Activated CD8-positive, alpha-beta T cell treated with anti-CD3 and anti-CD28 coated beads, Interleukin-2, amount 10 ng/mL, durations not matched to agents 7 days and 5 days (primary cell): Measurements from ENCODE around the gene TNFSF15. TPM values are rescaled to one million over a fixed set of nuclear protein-coding genes. Genes with fewer than 3 reads are reported as not detected.

Experiments
- ATAC-seq: fragments of 150-1000 bp; cut with Tn5 transposase; one replicate; pipeline ENCODE4 v1.10.0; 2021; ENCODE audit warnings: moderate library complexity
- CTCF ChIA-PET: fragments of 350-600 bp; sonication (Branson Sonifier 250); formaldehyde crosslinking; loops from one replicate; lab custom pipeline; 2021; ENCODE audit warnings: antibody characterized with exemption; lab: Charles Lee
- POLR2A ChIA-PET: fragments of 350-600 bp; sonication (Branson Sonifier 250); formaldehyde crosslinking; loops from one replicate; lab custom pipeline; 2021; ENCODE audit warnings: antibody characterized with exemption; lab: Charles Lee
- DNase-seq: peaks from one replicate; pipeline ENCODE4 v3.0.0-alpha.2; 2020
- H3K27ac Mint-ChIP-seq: one replicate; pipeline ENCODE4 v1.8.0; 2021; ENCODE audit warnings: mild to moderate bottlenecking, mixed read lengths
- H3K27me3 Mint-ChIP-seq: one replicate; pipeline ENCODE4 v1.8.0; 2021; ENCODE audit warnings: low read depth, mixed read lengths
- H3K36me3 Mint-ChIP-seq: one replicate; pipeline ENCODE4 v1.8.0; 2021; ENCODE audit warnings: low read depth, mixed read lengths
- H3K4me1 Mint-ChIP-seq: one replicate; pipeline ENCODE4 v1.8.0; 2021; ENCODE audit warnings: low read depth, mixed read lengths
- H3K4me3 Mint-ChIP-seq: one replicate; pipeline ENCODE4 v1.8.0; 2021; ENCODE audit warnings: mild to moderate bottlenecking, mixed read lengths
- H3K9me3 Mint-ChIP-seq: one replicate; pipeline ENCODE4 v1.8.0; 2022; ENCODE audit warnings: mixed read lengths; ENCODE audit not compliant: insufficient read depth
- total RNA-seq, 2 experiments: library from RNA; stranded (reverse); gene quantifications; one replicate each; pipeline ENCODE4 v1.2.3, GENCODE V29; 2021

Gene TNFSF15
- 1 to 10 TPM; 1.1 TPM for total RNA-seq

DNA sequence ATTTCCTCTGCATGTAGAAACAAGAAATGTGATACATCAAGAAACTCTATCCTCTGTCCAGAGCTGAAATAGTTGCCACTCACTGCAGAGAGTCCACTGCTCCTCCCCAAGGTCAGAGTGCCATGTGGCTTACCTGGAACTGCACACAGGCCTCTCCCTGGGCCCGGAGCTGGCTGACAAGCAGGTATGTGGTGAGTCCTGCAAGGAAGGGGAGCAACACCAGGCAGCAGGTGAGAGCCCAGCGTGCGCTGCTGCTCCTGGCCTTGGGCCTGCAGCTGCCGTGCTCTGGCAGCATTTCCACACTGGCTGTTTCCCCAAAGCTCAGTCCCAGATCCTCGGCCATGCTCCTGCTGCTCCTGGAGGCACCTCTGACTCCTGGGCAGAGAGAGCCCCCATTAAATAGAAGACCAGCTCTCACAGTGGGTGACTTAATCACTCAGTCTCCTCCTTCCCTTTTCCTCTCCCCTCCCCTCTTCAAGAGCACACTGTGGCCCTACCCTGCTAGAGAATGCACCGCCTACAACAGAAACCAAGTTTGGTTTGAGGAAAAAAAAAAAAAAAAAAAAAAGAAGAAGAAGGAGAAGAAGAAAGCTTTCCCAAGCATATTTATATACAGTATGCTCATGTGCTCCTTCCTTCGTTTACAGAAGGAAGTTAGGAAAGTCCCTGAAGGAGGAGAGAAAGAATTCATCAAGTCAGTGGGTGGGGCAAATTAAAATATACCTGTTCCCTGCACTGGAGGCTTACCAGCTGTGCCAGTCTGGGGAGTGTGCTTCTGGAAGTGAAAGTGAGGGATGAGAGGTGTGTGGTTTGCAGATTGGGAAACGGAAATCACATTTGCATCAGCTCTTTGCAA lies at the start of gene TNFSF15:
TNFSF15 (minus strand) TSS at position 370 of the 856 bp plus-strand sequence; CDS start at position 343, 27 bp downstream.
- DNase-seq = peak; percentile 40
- Mint-ChIP-seq H3K27me3 (no peaks in the 10 kb centered on the region), H3K9me3 (no peaks in the 10 kb centered on the region), H3K36me3 (no peaks in the 10 kb centered on the region), H3K4me3 (peak within 1 kb of the TSS; percentile 66), H3K27ac (peak within 1 kb of the TSS; percentile 78), H3K4me1 (peaks cover 31% of the 10 kb centered on the region)
- ChIA-PET CTCF (interaction anchor here (0.7 kb wide), 1 partner anchor 209 kb away, joined by 3 read pairs; no protein-coding TSS in a partner anchor), POLR2A (interaction anchor here (0.9 kb wide), 1 partner anchor 94 kb away, joined by 3 read pairs; no protein-coding TSS in a partner anchor)
- peak; percentile 76 for ATAC-seq

DNA sequence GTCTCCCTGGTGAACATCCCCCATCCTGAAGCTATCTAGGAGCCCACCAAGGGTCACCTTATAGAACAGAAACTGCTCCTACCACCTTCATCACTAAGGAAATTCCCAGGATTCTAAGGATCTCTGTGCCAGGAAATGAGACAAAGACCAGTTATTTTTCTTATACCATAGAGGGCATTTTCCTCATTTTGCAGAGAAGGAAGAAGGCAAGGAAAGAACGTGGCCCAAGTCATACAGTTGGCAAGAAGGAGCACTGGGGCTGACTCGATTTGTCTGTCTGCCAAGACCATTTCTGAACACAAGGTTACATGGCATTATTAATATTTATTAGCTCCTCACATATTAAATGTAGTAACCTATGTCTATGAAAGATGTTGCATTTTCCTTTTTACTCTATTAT lies 49.6 kb upstream of the TNFSF15 start:
- H3K9me3 Mint-ChIP-seq = peaks cover 3% of the 10 kb centered on the region
- ChIA-PET POLR2A (no interaction called here), CTCF (interaction anchor here (0.6 to 1.1 kb wide), 2 partner anchors 104 to 926 kb away, joined by 3 read pairs; no protein-coding TSS in a partner anchor)
- peaks cover 7% of the 10 kb centered on the region for H3K27me3 Mint-ChIP-seq
- H3K27ac Mint-ChIP-seq = no peak overlapping the region
- peaks cover 7% of the 10 kb centered on the region for H3K4me1 Mint-ChIP-seq
- DNase-seq (no peak), ATAC-seq (no peak)
- no peaks in the 10 kb centered on the region for H3K36me3 Mint-ChIP-seq
- no peak overlapping the region for H3K4me3 Mint-ChIP-seq

DNA sequence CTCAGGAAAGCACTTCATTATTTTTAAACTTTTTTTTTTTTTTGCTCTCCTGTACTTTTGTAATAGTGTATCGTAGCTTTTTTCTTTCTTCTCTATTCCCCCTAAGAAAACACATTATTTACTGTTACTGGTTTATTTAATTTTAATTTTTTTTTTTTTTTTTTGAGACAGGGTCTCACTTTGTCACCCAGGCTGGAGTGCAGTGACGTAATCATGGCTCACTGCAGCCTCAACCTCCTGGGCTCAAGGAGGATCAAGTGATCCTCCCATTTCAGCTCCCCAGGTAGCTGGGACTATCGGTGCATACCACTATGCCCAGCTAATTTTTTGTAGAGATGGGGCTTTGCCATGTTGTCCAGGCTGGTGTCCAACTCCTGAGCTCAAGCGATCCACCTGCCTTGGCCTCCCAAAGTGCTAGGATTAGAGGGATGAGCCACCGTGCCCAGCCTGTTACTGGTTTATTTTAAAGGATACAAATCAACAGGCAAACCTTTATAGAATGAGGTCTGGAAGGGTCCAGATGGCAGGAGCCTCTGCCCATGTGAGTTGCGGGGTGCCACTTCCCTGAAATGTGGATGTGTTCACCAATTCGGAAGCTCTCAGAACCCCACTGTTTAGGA lies 49.0 kb upstream of the TNFSF15 start:
- no peak for ATAC-seq
- POLR2A ChIA-PET = no interaction called here
- Mint-ChIP-seq H3K27me3 (peaks cover 7% of the 10 kb centered on the region), H3K4me1 (peaks cover 7% of the 10 kb centered on the region), H3K36me3 (no peaks in the 10 kb centered on the region), H3K4me3 (no peak overlapping the region), H3K9me3 (peaks cover 3% of the 10 kb centered on the region), H3K27ac (no peak overlapping the region)
- CTCF ChIA-PET = interaction anchor here (1.1 to 1.6 kb wide), 2 partner anchors 40 to 104 kb away, joined by 3 read pairs; no protein-coding TSS in a partner anchor
- DNase-seq = no peak

DNA sequence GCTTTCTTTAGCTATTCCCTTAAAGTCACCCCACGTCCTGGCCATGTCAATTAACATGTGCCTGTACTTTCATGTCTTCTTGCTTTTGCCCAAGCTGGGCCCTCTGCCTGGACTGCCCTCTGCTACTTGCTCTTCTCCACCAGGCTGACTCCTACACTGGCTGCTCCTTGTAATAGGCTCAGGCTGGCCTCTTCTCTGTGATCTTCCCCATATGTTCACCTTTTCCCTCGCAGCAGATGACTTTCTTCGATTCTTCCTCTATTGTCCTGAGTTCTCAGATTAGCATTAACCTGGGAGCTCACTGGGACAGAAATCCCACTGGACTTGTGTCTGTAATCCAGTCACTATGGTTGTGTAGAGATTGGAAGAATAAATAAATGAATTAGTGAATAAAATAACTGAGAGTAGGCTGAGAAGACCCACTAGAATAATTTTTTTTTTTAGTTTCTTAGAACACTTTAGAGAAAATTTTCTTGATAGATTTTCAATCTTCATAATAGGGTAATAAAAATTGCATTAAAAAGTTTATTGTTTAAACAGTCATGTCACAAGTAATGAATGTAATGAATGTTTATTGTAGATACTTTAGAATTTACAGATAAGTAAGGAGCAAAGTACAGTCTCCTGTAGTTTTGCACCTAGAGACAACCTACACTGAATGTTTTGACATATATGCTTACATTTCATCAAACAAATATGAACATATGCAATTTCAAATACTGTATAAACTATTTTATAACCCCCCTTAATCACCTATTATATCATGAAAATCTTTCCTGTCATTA lies 47.4 kb upstream of the TNFSF15 start:
- H3K27me3 Mint-ChIP-seq = no peaks in the 10 kb centered on the region
- no peak overlapping the region for H3K4me3 Mint-ChIP-seq
- ChIA-PET CTCF (interaction anchor here (1.6 kb wide), 1 partner anchor 42 kb away, joined by 3 read pairs; no protein-coding TSS in a partner anchor), POLR2A (no interaction called here)
- ATAC-seq (no peak), DNase-seq (no peak)
- H3K27ac Mint-ChIP-seq = no peak overlapping the region
- H3K36me3 Mint-ChIP-seq = no peaks in the 10 kb centered on the region
- H3K9me3 Mint-ChIP-seq = peaks cover 3% of the 10 kb centered on the region
- H3K4me1 Mint-ChIP-seq = peaks cover 7% of the 10 kb centered on the region

DNA sequence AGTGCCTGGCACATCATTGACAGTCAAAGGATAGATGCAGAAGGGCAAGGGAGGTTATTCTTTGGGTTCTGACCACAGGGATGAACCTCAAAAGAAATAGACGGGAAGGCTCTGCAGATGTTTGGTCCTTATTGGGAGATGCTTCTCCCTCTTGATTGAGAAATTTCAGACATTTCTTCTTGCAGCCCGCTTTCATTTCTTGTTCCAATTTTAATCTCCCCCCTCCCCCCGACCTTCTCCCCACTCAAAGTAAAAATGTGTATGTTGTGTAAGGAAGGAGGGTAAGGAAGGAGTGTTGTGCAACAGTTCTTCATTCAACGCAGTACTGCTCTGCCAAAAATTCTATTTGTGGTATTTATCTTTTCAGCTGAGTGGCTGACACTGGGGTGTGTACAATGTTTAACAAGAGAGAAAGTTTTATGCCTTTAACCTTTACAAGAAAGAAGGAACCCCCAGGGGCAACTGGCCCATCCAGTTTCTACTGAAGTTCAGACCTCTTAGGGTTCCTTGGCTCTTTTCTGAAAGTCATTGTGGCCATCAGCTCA lies 46.3 kb upstream of the TNFSF15 start:
- no peak overlapping the region for H3K4me3 Mint-ChIP-seq
- H3K4me1 Mint-ChIP-seq = peaks cover 7% of the 10 kb centered on the region
- POLR2A ChIA-PET = no interaction called here
- H3K27me3 Mint-ChIP-seq = no peaks in the 10 kb centered on the region
- no peaks in the 10 kb centered on the region for H3K36me3 Mint-ChIP-seq
- DNase-seq (no peak), ATAC-seq (no peak)
- peaks cover 3% of the 10 kb centered on the region for H3K9me3 Mint-ChIP-seq
- CTCF ChIA-PET = interaction anchor here (0.6 to 1.5 kb wide), 2 partner anchors 9 to 190 kb away, joined by 3 read pairs; no protein-coding TSS in a partner anchor
- H3K27ac Mint-ChIP-seq = peak overlapping the region; percentile 32

DNA sequence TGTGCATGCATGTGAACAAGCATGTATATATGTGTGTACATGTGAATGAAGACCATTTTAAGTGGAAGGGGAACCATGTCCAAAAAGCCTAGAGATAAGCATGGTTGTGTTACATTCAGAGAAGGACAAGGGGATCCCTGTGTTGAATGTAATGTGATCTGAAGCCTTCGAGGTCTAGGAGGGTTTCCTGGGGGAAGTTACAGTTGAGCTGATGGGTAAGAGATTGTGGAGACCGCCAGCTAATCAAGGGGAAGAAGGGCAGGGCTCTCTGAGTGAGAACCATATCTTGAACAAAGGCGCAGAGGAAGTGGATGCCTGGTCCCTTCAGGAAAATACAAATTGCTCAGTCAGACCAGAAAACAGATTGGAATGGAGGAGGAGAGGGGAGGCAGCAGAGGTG lies 45.5 kb upstream of the TNFSF15 start:
- Mint-ChIP-seq H3K27ac (peak overlapping the region; percentile 7), H3K36me3 (no peaks in the 10 kb centered on the region), H3K9me3 (peaks cover 3% of the 10 kb centered on the region), H3K4me1 (peaks cover 7% of the 10 kb centered on the region), H3K27me3 (no peaks in the 10 kb centered on the region), H3K4me3 (no peak overlapping the region)
- ATAC-seq (no peak), DNase-seq (no peak)
- ChIA-PET CTCF (interaction anchor here (0.6 to 1.5 kb wide), 2 partner anchors 8 to 190 kb away, joined by 3 read pairs; no protein-coding TSS in a partner anchor), POLR2A (no interaction called here)

DNA sequence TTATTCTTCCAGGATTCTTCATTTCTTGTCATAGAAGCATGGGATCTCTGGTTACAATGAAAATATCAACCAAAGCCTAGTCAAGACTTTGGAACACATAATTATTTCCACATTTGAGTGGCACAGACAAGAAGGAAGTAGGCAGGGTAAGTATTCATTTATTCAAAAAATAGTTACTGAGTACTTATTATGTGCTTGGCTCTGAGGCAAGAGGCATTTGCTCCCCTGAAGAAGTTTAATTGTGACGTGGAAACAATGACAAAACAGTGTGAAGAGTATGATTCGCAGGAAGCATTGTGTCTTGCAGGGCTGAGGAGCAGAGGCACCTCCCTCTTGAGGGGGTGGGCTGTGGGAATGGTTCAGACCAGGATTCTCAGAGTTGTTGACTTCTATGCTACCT lies 45.0 kb upstream of the TNFSF15 start:
- ChIA-PET CTCF (no interaction called here), POLR2A (no interaction called here)
- no peak overlapping the region for H3K27ac Mint-ChIP-seq
- no peak overlapping the region for H3K4me3 Mint-ChIP-seq
- no peak for DNase-seq
- peaks cover 7% of the 10 kb centered on the region for H3K4me1 Mint-ChIP-seq
- no peaks in the 10 kb centered on the region for H3K27me3 Mint-ChIP-seq
- no peaks in the 10 kb centered on the region for H3K36me3 Mint-ChIP-seq
- no peak for ATAC-seq
- peaks cover under 1% of the 10 kb centered on the region for H3K9me3 Mint-ChIP-seq

DNA sequence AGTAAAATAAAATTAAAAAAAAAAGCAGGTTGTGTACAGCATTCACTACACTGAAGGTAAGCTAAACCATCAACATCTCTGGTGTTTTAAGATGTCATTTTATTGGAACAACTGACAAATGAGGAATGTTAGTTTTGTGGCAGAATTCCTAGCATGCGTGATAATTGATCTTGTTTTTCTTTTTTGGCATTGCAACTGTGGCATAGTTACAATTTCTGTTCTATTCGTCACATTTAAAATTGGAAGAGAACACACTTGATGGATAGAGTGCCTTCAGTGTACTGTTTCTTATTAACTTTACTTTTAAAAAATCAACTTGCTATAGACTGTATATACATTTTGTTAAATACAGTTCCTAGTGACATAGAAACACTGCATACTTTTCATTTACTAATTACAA lies 43.6 kb upstream of the TNFSF15 start:
- POLR2A ChIA-PET = no interaction called here
- no peaks in the 10 kb centered on the region for H3K36me3 Mint-ChIP-seq
- ATAC-seq (no peak), DNase-seq (no peak)
- CTCF ChIA-PET = no interaction called here
- no peaks in the 10 kb centered on the region for H3K27me3 Mint-ChIP-seq
- no peak overlapping the region for H3K27ac Mint-ChIP-seq
- no peaks in the 10 kb centered on the region for H3K9me3 Mint-ChIP-seq
- no peak overlapping the region for H3K4me3 Mint-ChIP-seq
- H3K4me1 Mint-ChIP-seq = peaks cover 7% of the 10 kb centered on the region

DNA sequence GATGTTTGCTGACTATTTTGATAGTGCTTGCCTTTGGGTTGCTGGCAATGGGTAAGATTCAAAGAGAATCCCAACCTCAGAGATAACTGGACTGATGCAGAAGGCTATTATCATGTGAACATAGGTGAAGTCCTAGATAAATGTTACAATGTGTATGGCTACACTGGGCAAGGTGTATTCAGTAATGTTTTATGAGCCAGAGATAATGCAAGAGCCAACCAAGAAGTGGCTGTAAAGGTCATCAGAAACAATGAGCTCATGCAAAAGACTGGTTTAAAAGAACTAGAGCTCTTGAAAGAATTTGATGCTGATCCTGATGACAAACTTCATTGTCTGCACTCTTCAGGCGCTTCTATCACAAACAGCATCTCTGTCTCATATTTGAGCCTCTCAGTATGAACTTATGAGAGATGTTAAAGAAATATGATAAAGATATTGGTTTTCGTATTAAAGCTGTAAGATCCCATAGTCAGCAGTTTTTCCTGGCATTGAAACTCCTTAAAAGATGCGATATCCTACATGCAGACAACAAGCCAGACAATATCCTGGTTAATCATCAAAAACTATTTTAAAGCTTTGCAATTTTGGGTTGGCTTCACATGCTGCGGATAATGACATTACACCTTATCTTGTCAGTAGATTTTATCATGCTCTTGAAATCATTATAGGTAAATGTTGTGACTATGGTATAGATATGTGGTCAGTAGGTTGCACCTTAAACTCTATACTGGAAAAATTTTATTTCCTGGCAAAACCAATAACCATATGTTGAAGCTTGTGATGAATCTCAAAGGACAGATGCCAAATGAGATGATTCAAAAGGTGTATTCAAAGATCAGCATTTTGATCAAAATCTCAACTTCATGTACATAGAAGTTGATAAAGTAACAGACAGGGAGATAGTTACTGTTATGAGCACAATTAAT lies 41.9 kb upstream of the TNFSF15 start:
- CTCF ChIA-PET = interaction anchor here (1.2 to 1.6 kb wide), 2 partner anchors 13 to 51 kb away, joined by 3 to 4 read pairs; no protein-coding TSS in a partner anchor
- Mint-ChIP-seq H3K9me3 (no peaks in the 10 kb centered on the region), H3K27ac (no peak overlapping the region), H3K4me3 (no peak overlapping the region), H3K4me1 (peaks cover 7% of the 10 kb centered on the region), H3K36me3 (no peaks in the 10 kb centered on the region), H3K27me3 (no peaks in the 10 kb centered on the region)
- no peak for DNase-seq
- ATAC-seq = no peak
- POLR2A ChIA-PET = interaction anchor here (0.9 to 1.2 kb wide), 2 partner anchors 35 to 83 kb away, joined by 3 read pairs; partner anchors contain the start of gene TNFSF8

DNA sequence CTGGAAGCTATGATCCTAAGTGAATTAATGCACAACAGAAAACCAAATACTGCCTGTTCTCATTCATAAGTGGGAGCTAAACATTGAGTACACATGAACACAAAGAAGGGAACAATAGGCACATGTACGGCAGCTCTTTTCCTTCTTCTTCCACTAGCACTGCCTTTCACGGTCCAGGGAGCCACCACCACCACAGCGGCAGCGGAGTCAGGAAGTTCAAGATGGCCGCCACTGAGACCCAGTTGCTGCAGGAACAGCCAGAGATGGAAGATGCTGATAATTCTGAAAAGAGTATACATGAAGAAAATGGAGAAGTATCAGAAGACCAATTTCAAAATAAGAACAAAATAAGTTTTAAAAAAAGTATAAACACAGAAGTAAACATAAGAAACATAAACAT lies 39.5 kb upstream of the TNFSF15 start:
- H3K27me3 Mint-ChIP-seq = no peaks in the 10 kb centered on the region
- H3K36me3 Mint-ChIP-seq = peaks cover 12% of the 10 kb centered on the region
- ATAC-seq = no peak
- CTCF ChIA-PET = interaction anchor here (1.3 kb wide), 1 partner anchor 62 kb away, joined by 3 read pairs; no protein-coding TSS in a partner anchor
- POLR2A ChIA-PET = no interaction called here
- no peaks in the 10 kb centered on the region for H3K4me1 Mint-ChIP-seq
- H3K9me3 Mint-ChIP-seq = peaks cover 5% of the 10 kb centered on the region
- no peak overlapping the region for H3K4me3 Mint-ChIP-seq
- DNase-seq = no peak
- no peak overlapping the region for H3K27ac Mint-ChIP-seq
